HepG2 (cell line): Measurements from ENCODE around the gene AUTS2. TPM values are rescaled to one million over a fixed set of nuclear protein-coding genes. Genes with fewer than 3 reads are reported as not detected.

Experiments
- ATAC-seq: fragments of 200-7000 bp; cut with Tn5 transposase; 3 replicates; pipeline ENCODE4 v1.9.1; 2020; ENCODE audit warnings: mild to moderate bottlenecking, moderate library complexity
- BruUV-seq: library from RNA; stranded (reverse); fragments of 400-500 nt; replicated peaks from 2 replicates; lab custom pipeline; 2021; lab: Mats Ljungman, UMichigan
- CTCF ChIA-PET: fragments of 300-600 bp; formaldehyde crosslinking; extraction: SDS; loops from one replicate; lab custom pipeline; 2021; ENCODE audit warnings: low total read pairs, inconsistent platforms, low intra/inter-chr PET ratio; lab: Yijun Ruan, JAX
- POLR2A ChIA-PET: fragments of 350-600 bp; sonication (Branson Sonifier 250); formaldehyde crosslinking; loops from one replicate; lab custom pipeline; 2020; ENCODE audit warnings: antibody characterized with exemption, inconsistent platforms; lab: Yijun Ruan, JAX
- DNase-seq: peaks from one replicate; pipeline ENCODE4 v3.0.0-alpha.2; 2015; ENCODE audit warnings: low spot score
- FAIRE-seq: peaks from 3 replicates; lab custom pipeline; 2011; peaks lifted over from hg19 to GRCh38; lab: Jason Lieb, UNC
- H2AFZ ChIP-seq: one replicate; pipeline ENCODE4 v1.6.1; 2011; ENCODE audit warnings: low read length, inconsistent platforms
- H3K27ac ChIP-seq: fragments of 300-600 bp; 3 replicates; pipeline ENCODE4 v1.8.0; 2011; ENCODE audit warnings: mixed run types, mild to moderate bottlenecking, mixed read lengths, low read length, inconsistent platforms; ENCODE audit not compliant: insufficient read depth; ENCODE audit errors: extremely low read length
- H3K27me3 ChIP-seq, 2 experiments: fragments of 200-600 bp in 1 of 2; 2 replicates in 1 of 2; 3 replicates in 1 of 2; pipeline versions ENCODE4 v1.6.0 to v1.8.0; 2011; ENCODE audit warnings: low read length in 2 of 2, mild to moderate bottlenecking in 2 of 2, moderate library complexity in 2 of 2, inconsistent platforms in 1 of 2; ENCODE audit not compliant: insufficient read depth in 2 of 2, control insufficient read depth in 1 of 2
- H3K36me3 ChIP-seq, 2 experiments: fragments of 200-600 bp in 1 of 2; replicated peaks in 1 of 2; 2 replicates in 1 of 2; 3 replicates in 1 of 2; pipeline versions ENCODE4 v1.5.1 to v1.8.0; 2011; ENCODE audit warnings: low read length in 2 of 2, inconsistent platforms in 1 of 2; ENCODE audit not compliant: insufficient read depth in 2 of 2, control insufficient read depth in 1 of 2
- H3K4me1 ChIP-seq: 2 replicates; pipeline ENCODE4 v1.5.1; 2012; ENCODE audit warnings: low read length, inconsistent platforms; ENCODE audit not compliant: insufficient read depth
- H3K4me2 ChIP-seq: 2 replicates; pipeline ENCODE4 v1.6.0; 2011; ENCODE audit warnings: low read depth, low read length, inconsistent platforms
- H3K4me3 ChIP-seq, 3 experiments: fragments of 200-600 bp in 1 of 3; sonication (generic), shearing (Covaris generic) in 1 of 3; replicated peaks in 1 of 3; 2 replicates each; pipeline ENCODE4 v1.5.1; 2011 to 2016; ENCODE audit warnings: low read length in 3 of 3, inconsistent platforms in 2 of 3, low read depth in 2 of 3, mild to moderate bottlenecking in 2 of 3, control low read depth in 1 of 3, mixed read lengths in 1 of 3; ENCODE audit not compliant: insufficient read depth in 1 of 3
- H3K79me2 ChIP-seq: one replicate; pipeline ENCODE4 v1.6.1; 2011; ENCODE audit warnings: low read length, inconsistent platforms; ENCODE audit not compliant: insufficient read depth
- H3K9ac ChIP-seq: 2 replicates; pipeline ENCODE4 v1.6.0; 2011; ENCODE audit warnings: mild to moderate bottlenecking, low read depth, low read length, inconsistent platforms; ENCODE audit not compliant: insufficient read depth
- H3K9me3 ChIP-seq: 2 replicates; pipeline ENCODE4 v1.5.1; 2012; ENCODE audit warnings: mild to moderate bottlenecking, low read length
- H4K20me1 ChIP-seq: 2 replicates; pipeline ENCODE4 v1.6.0; 2011; ENCODE audit warnings: inconsistent platforms, mild to moderate bottlenecking, low read length, moderate library complexity; ENCODE audit not compliant: insufficient read depth
- BCL6 ChIP-seq: IDR thresholded peaks from 2 replicates; pipeline ENCODE4 v1.6.1; 2016; ENCODE audit warnings: missing genetic modification reagents, missing compliant biosample characterization
- CHD4 ChIP-seq: fragments of 200-600 bp; sonication (generic); IDR thresholded peaks from 2 replicates; pipeline ENCODE4 v1.7.0; 2017; ENCODE audit warnings: mild to moderate bottlenecking, low read length, borderline replicate concordance
- KLF15 ChIP-seq: sonication (generic); formaldehyde crosslinking; IDR thresholded peaks from 2 replicates; pipeline ENCODE4 v1.8.1; 2023; ENCODE audit warnings: borderline replicate concordance, mild to moderate bottlenecking, inconsistent platforms, missing genetic modification reagents, mixed read lengths
- TBX3 ChIP-seq: fragments of 450-650 bp; IDR thresholded peaks from 2 replicates; pipeline ENCODE4 v1.6.1; 2017; ENCODE audit warnings: antibody characterized with exemption, mild to moderate bottlenecking, inconsistent platforms, borderline replicate concordance
- YEATS2 ChIP-seq: sonication (generic); formaldehyde crosslinking; IDR thresholded peaks from 2 replicates; pipeline ENCODE4 v1.4.0; 2020; ENCODE audit warnings: missing genetic modification reagents, borderline replicate concordance
- ZNF143 ChIP-seq: sonication (generic); formaldehyde crosslinking; IDR thresholded peaks from 2 replicates; pipeline ENCODE4 v1.4.0; 2020; ENCODE audit warnings: missing genetic modification reagents
- WGBS: methylation state at CpG from one replicate; pipeline ENCODE4 v1.1.6; 2017; ENCODE audit warnings: low lambda C conversion rate; 5-methylcytosine and 5-hydroxymethylcytosine counted together
- in situ Hi-C: cut with HindIII; loops from 2 replicates; pipeline ENCODE4 v1.10.0; 2017; ENCODE audit warnings: low pct_unique_long_range_greater_than_20kb; ENCODE audit not compliant: extremely low pct_ligation_motif_present
- intact Hi-C: fragments of 100-400 bp; cut with micrococcal nuclease; formaldehyde crosslinking; loops from one replicate; pipeline ENCODE4 v1.10.0; 2022; ENCODE audit not compliant: unreplicated experiment
- polyA plus RNA-seq, 8 experiments: library from polyadenylated mRNA; depleted of rRNA in 3 of 8; stranded (reverse) in 7 of 8; unstranded in 1 of 8; fragments of >200 nt; fragmentation: Illumina TruSeq in 4 of 8; extraction: Trizol in 4 of 8; gene quantifications; 2 replicates each; pipeline versions ENCODE4 v1.2.1 to v1.2.3, GENCODE V29; 2011 to 2016; ENCODE audit warnings: low read depth in 4 of 8, missing spikeins in 1 of 8, mixed read lengths in 1 of 8; ENCODE audit not compliant: insufficient read depth in 1 of 8
- total RNA-seq, 5 experiments: library from RNA; depleted of rRNA; stranded (reverse); fragments of >200 nt; fragmentation: Illumina TruSeq; extraction: Trizol; gene quantifications; 2 replicates each; pipeline ENCODE4 v1.2.3, GENCODE V29; 2016; ENCODE audit warnings: low read depth in 1 of 5
- TF ChIP-seq, protein P1 (sequence below): sonication (generic); formaldehyde crosslinking; IDR thresholded peaks from 2 replicates; pipeline ENCODE4 v1.4.0; 2020; ENCODE audit warnings: mild to moderate bottlenecking, missing genetic modification reagents
- TF ChIP-seq, protein P2 (sequence below): sonication (generic); formaldehyde crosslinking; IDR thresholded peaks from 2 replicates; pipeline ENCODE4 v1.8.1; 2023; ENCODE audit warnings: mild to moderate bottlenecking, inconsistent platforms, moderate library complexity, missing genetic modification reagents, borderline replicate concordance
- TF ChIP-seq, protein P3 (sequence below): IDR thresholded peaks from 2 replicates; pipeline ENCODE4 v1.6.1; 2016; ENCODE audit warnings: missing compliant biosample characterization, missing genetic modification reagents, borderline replicate concordance

The AUTS2 gene
- total and polyA plus RNA-seq, 2 of the 13 experiments (the other 11 are each of a cell fraction or from before 2014, with no cell fraction given), result 0.38 TPM; not detected in 1

DNA sequence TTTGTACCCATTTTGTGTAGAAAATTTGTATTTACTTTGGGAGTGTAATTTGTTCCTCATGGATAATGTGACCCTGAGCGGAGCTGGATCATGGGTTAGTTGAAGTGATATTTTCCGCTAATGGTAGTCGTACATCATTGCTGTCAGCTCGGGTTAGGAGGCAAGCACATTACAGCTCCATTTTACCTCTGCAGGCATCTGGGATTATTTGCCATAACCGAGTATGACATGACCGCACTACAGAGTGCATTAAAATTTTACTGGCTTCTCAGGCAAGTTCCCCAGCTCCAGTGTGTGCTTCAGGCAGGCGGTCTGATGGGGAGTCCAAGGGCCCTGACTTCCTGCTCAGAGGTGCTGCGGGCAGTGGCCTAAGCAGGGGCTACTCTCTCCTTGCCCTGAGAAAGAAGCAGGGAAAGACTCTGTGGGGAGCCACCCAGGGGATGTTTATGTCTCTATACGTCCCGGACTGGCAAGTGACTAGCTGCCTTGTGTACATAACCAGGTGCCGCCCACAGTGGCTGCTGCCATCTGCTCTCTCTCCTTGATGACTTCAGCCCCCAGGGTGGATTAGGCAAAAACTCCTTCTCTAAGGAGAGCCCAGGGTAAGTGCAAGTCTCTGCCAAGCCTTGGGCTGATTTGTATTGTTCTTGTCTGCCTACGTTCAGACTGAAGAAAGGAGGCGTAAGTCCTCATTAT is 848.3 kb downstream of the AUTS2 start:
- Histone ChIP-seq H3K9ac (no peak overlapping the region), H4K20me1 (no peaks in the 10 kb centered on the region), H2AFZ (no peak overlapping the region), H3K27ac (no peak overlapping the region), H3K79me2 (no peaks in the 10 kb centered on the region), H3K9me3 (no peaks in the 10 kb centered on the region), H3K4me2 (no peak overlapping the region), H3K4me1 (no peaks in the 10 kb centered on the region), H3K4me3 (no peak overlapping the region), H3K27me3 (no peaks in the 10 kb centered on the region), H3K36me3 (no peaks in the 10 kb centered on the region)
- ATAC-seq (no peak), DNase-seq (no peak), FAIRE-seq (no peak)
- POLR2A ChIA-PET, result no interaction called here
- no TSS peak for BruUV-seq
- WGBS, result 80% methylated on average over 11 of the region's 13 CpGs
- CTCF ChIA-PET, result no interaction called here
- TF ChIP-seq CHD4 (no peak), YEATS2 (no peak), ZNF143 (no peak), KLF15 (CRISPR knock-in tag) (no peak), TBX3 (no peak), BCL6 (no peak)
- TF ChIP-seq, protein P1, sequence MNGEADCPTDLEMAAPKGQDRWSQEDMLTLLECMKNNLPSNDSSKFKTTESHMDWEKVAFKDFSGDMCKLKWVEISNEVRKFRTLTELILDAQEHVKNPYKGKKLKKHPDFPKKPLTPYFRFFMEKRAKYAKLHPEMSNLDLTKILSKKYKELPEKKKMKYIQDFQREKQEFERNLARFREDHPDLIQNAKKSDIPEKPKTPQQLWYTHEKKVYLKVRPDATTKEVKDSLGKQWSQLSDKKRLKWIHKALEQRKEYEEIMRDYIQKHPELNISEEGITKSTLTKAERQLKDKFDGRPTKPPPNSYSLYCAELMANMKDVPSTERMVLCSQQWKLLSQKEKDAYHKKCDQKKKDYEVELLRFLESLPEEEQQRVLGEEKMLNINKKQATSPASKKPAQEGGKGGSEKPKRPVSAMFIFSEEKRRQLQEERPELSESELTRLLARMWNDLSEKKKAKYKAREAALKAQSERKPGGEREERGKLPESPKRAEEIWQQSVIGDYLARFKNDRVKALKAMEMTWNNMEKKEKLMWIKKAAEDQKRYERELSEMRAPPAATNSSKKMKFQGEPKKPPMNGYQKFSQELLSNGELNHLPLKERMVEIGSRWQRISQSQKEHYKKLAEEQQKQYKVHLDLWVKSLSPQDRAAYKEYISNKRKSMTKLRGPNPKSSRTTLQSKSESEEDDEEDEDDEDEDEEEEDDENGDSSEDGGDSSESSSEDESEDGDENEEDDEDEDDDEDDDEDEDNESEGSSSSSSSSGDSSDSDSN (CRISPR knock-in tag), result no peak
- TF ChIP-seq, protein P2, sequence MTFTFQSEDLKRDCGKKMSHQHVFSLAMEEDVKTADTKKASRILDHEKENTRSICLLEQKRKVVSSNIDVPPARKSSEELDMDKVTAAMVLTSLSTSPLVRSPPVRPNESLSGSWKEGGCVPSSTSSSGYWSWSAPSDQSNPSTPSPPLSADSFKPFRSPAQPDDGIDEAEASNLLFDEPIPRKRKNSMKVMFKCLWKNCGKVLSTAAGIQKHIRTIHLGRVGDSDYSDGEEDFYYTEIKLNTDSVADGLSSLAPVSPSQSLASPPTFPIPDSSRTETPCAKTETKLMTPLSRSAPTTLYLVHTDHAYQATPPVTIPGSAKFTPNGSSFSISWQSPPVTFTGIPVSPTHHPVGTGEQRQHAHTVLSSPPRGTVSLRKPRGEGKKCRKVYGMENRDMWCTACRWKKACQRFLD, result no peak
- TF ChIP-seq, protein P3, sequence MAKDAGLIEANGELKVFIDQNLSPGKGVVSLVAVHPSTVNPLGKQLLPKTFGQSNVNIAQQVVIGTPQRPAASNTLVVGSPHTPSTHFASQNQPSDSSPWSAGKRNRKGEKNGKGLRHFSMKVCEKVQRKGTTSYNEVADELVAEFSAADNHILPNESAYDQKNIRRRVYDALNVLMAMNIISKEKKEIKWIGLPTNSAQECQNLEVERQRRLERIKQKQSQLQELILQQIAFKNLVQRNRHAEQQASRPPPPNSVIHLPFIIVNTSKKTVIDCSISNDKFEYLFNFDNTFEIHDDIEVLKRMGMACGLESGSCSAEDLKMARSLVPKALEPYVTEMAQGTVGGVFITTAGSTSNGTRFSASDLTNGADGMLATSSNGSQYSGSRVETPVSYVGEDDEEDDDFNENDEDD (CRISPR knock-in tag), result no peak
- intact Hi-C loops, result no loop called here
- in situ Hi-C loops, result no loop called here
